COLO829 (cell line): Measurements from ENCODE around the gene CARD9.

Source experiments
- DNase-seq: peaks from one replicate; pipeline ENCODE4 v3.0.0; 2012; ENCODE audit warnings: low spot score

Gene CARD9

GRCh38 chr9:136401173-136401922 is 27.9 kb upstream of the CARD9 start:
- no peak for DNase-seq

- DNase-seq = peak; percentile 82
Measured at GRCh38 chr9:136400038-136400834, 26.8 kb upstream of the CARD9 start, which contains the start of gene SNAPC4. Gene SNAPC4, minus strand, starts transcription at chr9:136400170. Its CDS starts 1,742 bp downstream, at chr9:136398428.

GRCh38 chr9:136399176-136400037 is 25.9 kb upstream of the CARD9 start:
- DNase-seq = no peak

GRCh38 chr9:136398286-136398685 is 24.8 kb upstream of the CARD9 start:
- no peak for DNase-seq

GRCh38 chr9:136397643-136398042 is 24.2 kb upstream of the CARD9 start:
- no peak for DNase-seq

- no peak for DNase-seq
Measured at GRCh38 chr9:136396219-136396515, 22.7 kb upstream of the CARD9 start.

- DNase-seq = no peak
Measured at GRCh38 chr9:136395345-136396218, 22.1 kb upstream of the CARD9 start.

- no peak for DNase-seq
Measured at GRCh38 chr9:136395020-136395340, 21.5 kb upstream of the CARD9 start.

- DNase-seq = no peak
Measured at GRCh38 chr9:136394312-136395019, 21.0 kb upstream of the CARD9 start.

GRCh38 chr9:136393531-136393930 is 20.1 kb upstream of the CARD9 start:
- no peak for DNase-seq

GRCh38 chr9:136392538-136393449 is 19.3 kb upstream of the CARD9 start:
- DNase-seq = no peak

- no peak for DNase-seq
Measured at GRCh38 chr9:136391737-136392537, 18.5 kb upstream of the CARD9 start.

- no peak for DNase-seq
Measured at GRCh38 chr9:136389396-136389795, 15.9 kb upstream of the CARD9 start.

- no peak for DNase-seq
Measured at GRCh38 chr9:136387217-136387616, 13.7 kb upstream of the CARD9 start.

- no peak for DNase-seq
Measured at GRCh38 chr9:136386018-136386417, 12.5 kb upstream of the CARD9 start.

GRCh38 chr9:136385015-136385414 is 11.5 kb upstream of the CARD9 start:
- DNase-seq = no peak

- DNase-seq = no peak
Measured at GRCh38 chr9:136383436-136383835, 10.0 kb upstream of the CARD9 start.

- no peak for DNase-seq
Measured at GRCh38 chr9:136381966-136382513, 8.6 kb upstream of the CARD9 start.

- no peak for DNase-seq
Measured at GRCh38 chr9:136381311-136381710, 7.8 kb upstream of the CARD9 start.
